ENCODE results near the gene BRD8.
"Not testable (repeated sequence)": the region's sequence is repeated elsewhere in the genome, so short reads cannot be mapped to it uniquely, and the experiment has no call there.

Gene BRD8

DNA sequence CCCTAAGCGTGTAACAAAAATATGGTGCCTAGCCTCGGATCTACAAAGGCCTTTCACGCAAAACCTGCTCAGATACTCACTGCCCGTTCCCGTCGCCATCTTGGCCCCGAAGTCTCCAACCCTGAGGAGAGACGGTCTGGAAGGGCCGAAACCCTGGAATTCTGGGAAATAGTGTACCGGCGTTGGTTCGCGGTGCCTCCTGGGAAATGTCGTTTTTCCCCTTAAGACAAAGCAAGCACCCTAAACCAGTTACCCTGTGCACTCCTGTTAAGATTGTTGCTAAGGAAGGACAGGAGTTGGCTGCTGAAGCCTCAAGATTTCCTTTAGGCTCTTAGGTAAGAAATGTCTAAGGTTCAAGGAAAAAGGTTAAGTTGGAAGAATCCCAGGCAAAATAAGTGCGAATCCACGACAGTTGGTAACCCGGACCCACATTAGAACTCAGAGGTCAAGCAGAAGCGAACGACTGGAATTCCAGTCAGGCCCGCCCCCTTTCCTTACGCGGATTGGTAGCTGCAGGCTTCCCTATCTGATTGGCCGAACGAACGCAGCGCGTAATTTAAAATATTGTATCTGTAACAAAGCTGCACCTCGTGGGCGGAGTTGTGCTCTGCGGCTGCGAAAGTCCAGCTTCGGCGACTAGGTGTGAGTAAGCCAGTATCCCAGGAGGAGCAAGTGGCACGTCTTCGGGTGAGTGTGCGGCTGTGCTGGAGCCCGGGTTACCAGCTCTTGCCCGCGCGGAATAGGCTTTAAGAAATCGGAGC, at the start of gene BRD8, which contains the start of gene KIF20A:
BRD8 (minus strand) TSS at position 115 of the 761 bp plus-strand sequence; CDS start at position 99, 16 bp downstream.
KIF20A (plus strand) TSS at position 597 of the 761 bp plus-strand sequence. CDS start 569 bp downstream, outside the sequence.
- peak; percentile 92 to 94 for DNase-seq

DNA sequence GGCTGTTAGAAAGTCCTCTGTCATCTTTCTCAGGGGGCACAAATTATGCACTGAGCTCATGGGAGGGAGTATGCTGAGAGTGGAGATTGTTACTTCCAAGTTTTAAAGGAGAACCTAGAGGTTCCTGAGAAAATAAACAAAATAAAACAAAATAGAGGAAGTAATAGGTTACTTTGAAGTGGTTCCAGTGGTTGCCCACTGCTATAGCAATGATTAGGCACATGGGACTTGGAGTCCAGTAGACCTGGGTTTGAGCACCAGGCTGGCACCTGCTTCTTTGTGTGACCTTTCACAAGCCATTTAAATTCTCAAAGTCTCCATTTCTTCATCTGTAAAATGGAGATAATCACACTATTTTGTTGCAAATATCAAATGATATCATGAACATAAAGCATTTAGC, 48.5 kb upstream of the BRD8 start:
- no peak for DNase-seq

DNA sequence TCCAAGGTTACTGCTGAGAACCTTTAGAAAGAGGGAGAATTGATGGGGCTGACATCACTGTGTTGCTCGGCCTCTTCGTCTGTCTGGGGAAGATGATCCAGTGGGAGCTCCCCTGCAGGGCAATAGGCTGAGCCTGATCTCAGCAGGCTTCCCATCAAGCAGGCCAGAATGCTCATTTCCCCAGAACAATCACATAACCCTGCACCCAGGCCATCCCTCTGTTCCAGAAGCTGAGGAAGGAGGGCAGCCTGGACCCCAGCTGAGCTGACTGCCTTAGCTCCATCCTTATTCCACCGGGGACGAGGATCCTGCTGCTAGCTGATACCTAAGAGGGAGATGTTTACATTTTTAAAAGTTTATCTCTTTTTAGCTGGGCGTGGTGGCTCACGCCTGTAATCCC, 46.3 kb upstream of the BRD8 start:
- no peak for DNase-seq

DNA sequence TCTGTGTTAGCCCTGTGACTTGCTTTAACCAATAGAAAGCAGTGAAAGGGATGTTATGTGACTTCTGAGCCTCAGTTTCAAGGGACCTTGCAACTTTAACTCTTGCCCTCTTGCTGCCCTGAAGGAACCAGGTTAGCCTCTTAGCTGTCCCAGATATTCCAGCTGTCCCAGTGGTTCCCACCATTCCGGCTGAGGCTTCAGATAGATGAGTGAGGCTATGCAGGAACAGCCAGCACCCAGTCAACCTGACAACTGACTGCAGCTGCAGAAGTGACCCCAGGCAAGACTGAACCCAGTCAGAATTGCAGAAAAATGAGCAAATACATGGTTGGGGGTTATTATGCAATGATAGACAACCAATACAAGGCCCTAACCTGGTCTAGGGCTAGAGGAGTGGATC, 45.1 kb upstream of the BRD8 start:
- DNase-seq, result no peak

DNA sequence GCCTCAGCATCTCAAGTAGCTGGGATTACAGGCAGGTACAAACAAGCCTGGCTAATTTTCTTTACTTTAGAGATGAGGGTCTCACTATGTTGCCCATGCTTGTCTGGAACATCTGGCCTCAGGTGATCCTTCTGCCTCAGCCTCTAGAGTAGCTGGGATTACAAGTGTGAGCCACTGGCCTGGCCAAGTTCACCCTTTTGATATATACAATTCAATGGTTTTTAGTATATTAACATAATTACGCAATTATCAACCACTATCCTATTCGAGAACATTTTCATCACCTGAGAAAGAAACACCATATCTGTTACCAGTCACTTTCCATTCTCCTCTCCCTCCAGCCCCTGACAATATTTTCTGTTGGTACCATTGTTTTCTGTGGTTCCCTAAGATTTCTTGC, 38.4 kb upstream of the BRD8 start:
- no peak for DNase-seq

DNA sequence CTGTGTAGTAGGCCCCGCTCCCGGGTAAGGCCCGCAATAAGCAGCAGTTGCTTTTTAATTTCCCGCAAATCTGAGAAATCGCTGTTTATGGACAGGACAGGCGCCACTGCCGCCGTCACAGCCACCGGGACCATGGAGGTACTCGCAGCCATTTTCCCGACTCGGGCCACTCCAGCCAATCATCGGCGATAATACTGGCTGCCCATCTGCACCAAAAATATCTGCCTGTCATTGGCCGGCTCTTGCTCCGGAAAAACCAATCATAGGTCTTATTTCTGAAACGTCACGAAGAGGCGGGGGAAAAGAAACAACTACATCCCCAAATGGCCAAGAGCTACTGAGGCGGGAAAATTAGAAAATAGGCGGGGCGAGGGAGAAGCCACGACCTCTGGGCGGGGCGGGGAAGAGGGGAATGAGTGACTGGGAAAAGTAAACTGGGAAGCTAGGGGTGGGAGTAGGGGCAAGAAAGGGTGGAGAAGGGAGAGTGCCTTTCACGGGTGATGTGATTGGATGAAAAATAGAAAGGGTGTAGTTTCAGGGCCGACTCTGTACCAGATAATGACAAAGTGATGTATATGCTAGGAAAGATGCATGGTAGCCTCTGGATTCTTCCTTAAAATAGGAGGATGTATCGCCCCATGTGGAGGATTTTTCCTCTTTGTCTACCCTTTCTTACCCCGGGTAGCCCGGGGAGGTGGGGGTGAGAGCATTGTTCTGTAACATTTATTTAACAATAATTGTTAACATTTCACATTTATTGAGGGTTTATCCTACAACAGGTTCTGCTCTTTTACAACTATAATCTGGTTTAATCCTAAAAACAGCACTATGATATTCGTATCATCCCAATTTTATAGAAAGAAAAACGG, 35.0 kb upstream of the BRD8 start, which contains the start of gene CDC23:
CDC23 (minus strand) TSS at position 163 of the 869 bp plus-strand sequence; CDS start at position 152, 11 bp downstream.
- DNase-seq, result peak; percentile 94 to 97

DNA sequence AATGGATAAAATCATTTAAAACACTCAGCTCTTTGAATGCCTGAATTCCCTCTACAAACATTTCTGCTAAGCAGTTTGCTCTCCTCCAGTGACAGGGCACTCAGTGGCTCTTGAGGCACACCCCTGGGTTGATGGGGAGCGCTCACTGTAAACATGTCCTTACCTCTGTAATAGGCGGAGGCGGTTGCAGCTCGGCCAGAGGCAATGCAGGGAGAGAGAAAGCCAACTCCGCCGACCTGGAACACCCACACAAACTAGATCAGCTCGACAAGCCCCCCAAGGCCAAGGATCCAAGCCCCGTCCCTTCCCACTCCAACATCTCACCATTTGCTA, 34.4 kb upstream of the BRD8 start:
- no peak for DNase-seq

- DNase-seq, result no peak
Observed at GRCh38 chr5:138210985-138211384, 32.6 kb upstream of the BRD8 start.

- DNase-seq, result not testable (repeated sequence)
Observed at GRCh38 chr5:138193859-138194258, 15.4 kb upstream of the BRD8 start.

GRCh38 chr5:138192826-138193225, 14.4 kb upstream of the BRD8 start:
- DNase-seq, result no peak

GRCh38 chr5:138188626-138189025, 10.2 kb upstream of the BRD8 start:
- no peak for DNase-seq

DNA sequence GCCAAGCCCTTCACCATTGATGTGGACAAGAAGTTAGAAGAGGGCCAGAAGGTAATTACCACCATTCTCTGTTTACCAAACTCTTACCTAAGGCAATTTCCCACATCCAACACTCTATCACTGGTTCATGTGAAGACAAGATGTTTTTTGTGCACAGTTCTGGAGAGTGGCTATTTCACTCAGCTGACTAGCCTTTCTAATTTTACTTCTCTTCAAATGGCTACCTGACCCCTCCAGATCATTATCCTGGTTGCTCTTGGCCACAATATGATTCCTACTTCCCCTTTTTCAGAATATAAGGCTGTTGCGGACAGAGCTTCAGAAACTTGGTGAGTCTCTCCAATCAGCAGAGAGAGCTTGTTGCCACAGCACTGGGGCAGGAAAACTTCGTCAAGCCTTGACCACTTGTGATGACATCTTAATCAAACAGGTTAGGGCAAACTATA, 7.6 kb upstream of the BRD8 start:
- no peak for DNase-seq

GRCh38 chr5:138182808-138183207, 4.4 kb upstream of the BRD8 start:
- DNase-seq, result no peak

DNA sequence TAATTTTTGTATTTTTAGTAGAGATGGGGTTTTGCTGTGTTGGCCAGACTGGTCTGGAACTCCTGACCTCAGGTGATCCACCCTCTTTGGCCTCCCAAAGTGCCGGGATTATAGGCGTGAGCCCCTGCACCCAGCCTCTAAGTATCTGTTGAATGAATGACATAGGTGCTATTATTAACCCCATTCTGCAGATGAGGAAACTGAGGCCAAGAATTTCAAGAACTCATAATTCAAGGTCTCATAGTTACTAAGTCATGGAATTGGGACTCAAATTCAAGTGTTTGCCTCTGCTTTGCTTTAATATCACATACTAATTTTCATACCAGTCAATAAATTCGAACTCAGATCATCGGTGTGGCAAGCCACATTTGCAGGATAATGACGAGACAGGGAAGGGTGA, 2.4 kb upstream of the BRD8 start:
- DNase-seq, result no peak

- peak in 1 of 2 donors; percentile 58 for DNase-seq
Observed at GRCh38 chr5:138180183-138180782, 1.9 kb upstream of the BRD8 start.

DNA sequence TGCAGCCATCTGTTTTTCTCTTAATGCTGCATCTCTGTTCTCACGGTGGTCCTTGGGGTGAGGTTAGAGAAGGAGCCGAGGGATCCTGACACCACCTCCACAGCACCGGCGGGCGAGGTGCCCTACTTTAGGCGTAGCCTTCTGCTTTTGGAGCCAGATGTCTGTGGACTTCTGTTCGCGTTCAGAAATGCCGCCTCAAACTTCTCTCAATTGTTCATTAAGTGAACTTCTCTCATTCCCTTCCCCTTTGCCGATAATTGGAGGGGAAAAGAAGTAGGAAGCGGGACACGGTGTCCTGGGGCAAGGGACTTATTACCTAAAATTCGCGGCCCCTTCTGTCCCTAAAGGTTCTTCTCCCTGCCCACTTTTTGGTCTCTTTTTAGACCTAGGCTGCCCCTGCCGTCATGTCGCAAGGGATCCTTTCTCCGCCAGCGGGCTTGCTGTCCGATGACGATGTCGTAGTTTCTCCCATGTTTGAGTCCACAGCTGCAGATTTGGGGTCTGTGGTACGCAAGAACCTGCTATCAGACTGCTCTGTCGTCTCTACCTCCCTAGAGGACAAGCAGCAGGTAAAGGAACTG, 937 bp upstream of the BRD8 start:
- DNase-seq, result no peak

GRCh38 chr5:138177941-138178515, 402 bp downstream of the BRD8 start:
- DNase-seq, result peak in 1 of 2 donors; percentile 30

GRCh38 chr5:138170299-138170698, 8.1 kb downstream of the BRD8 start:
- DNase-seq, result no peak

DNA sequence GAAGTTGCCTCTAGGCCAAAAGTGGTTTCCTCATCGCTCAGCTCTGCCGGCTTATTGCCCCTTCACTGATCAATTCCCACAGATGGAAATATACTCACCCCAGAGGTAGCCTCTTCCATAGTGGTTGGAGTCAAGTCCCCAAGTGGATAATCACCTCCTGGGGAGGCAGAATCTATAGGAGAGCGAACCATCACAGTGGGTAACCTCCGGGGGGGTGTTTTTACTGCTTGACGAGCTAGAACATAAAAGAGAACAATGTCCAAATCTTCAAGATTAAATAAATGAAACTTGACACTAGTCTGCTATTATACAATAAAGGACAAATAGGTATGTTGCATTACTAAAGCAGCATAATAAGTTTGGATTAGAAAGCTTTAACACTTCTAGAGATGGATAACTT, 9.3 kb downstream of the BRD8 start:
- DNase-seq, result no peak

- no peak for DNase-seq
Observed at GRCh38 chr5:138163721-138164120, 14.7 kb downstream of the BRD8 start.

GRCh38 chr5:138160706-138161105, 17.7 kb downstream of the BRD8 start:
- DNase-seq, result no peak

- no peak for DNase-seq
Observed at GRCh38 chr5:138159666-138160065, 18.8 kb downstream of the BRD8 start.

- no peak for DNase-seq
Observed at GRCh38 chr5:138157626-138158025, 20.8 kb downstream of the BRD8 start.
